Measurements from ENCODE around the gene CMPK1.

The CMPK1 gene

GRCh38 chr1:47423872-47424271 lies 90.3 kb downstream of the CMPK1 start:
- no peak overlapping the region for H3K27ac ChIP-seq
- H3K4me3 ChIP-seq: no peak overlapping the region
- no peaks in the 10 kb centered on the region for H3K36me3 ChIP-seq
- H3K4me1 ChIP-seq: peaks cover 0 to 7% (median 0%) of the 10 kb centered on the region in 4 donors
- H3K9me3 ChIP-seq: no peaks in the 10 kb centered on the region
- intact Hi-C loops (cut with DNase I; ENCODE audit: low total_unique reads): loop anchor here (10.0 kb wide), 1 partner anchor 229 kb away; the partner anchor contains the start of gene PDZK1IP1
- TF ChIP-seq, protein P1, sequence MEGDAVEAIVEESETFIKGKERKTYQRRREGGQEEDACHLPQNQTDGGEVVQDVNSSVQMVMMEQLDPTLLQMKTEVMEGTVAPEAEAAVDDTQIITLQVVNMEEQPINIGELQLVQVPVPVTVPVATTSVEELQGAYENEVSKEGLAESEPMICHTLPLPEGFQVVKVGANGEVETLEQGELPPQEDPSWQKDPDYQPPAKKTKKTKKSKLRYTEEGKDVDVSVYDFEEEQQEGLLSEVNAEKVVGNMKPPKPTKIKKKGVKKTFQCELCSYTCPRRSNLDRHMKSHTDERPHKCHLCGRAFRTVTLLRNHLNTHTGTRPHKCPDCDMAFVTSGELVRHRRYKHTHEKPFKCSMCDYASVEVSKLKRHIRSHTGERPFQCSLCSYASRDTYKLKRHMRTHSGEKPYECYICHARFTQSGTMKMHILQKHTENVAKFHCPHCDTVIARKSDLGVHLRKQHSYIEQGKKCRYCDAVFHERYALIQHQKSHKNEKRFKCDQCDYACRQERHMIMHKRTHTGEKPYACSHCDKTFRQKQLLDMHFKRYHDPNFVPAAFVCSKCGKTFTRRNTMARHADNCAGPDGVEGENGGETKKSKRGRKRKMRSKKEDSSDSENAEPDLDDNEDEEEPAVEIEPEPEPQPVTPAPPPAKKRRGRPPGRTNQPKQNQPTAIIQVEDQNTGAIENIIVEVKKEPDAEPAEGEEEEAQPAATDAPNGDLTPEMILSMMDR (IDR thresholded peaks at IDR 0.05): no peak
- H3K27me3 ChIP-seq: peaks cover 0 to 4% of the 10 kb centered on the region in 2 donors
- no peak for DNase-seq

- Histone ChIP-seq H3K27me3 (no peaks in the 10 kb centered on the region), H3K36me3 (no peaks in the 10 kb centered on the region), H3K4me1 (peaks cover 0 to 7% (median 0%) of the 10 kb centered on the region in 4 donors), H3K4me3 (no peak overlapping the region), H3K9me3 (no peaks in the 10 kb centered on the region), H3K27ac (no peak overlapping the region)
- intact Hi-C loops (cut with DNase I; ENCODE audit: low total_unique reads): loop anchor here (10.0 kb wide), 1 partner anchor 230 kb away; the partner anchor contains the start of gene PDZK1IP1
- TF ChIP-seq, protein P1 (IDR thresholded peaks at IDR 0.05): peak; percentile 58 to 63
- DNase-seq: peak in 1 of 2 donors; percentile 45
Measured at GRCh38 chr1:47424336-47424982, 90.9 kb downstream of the CMPK1 start.
